ENCODE measurements around the gene HLCS. TPM values are rescaled to one million over a fixed set of nuclear protein-coding genes. Genes with fewer than 3 reads are reported as not detected.

The HLCS gene
- total RNA-seq, 1 experiment from 2014 or later = 12.7 TPM

DNA sequence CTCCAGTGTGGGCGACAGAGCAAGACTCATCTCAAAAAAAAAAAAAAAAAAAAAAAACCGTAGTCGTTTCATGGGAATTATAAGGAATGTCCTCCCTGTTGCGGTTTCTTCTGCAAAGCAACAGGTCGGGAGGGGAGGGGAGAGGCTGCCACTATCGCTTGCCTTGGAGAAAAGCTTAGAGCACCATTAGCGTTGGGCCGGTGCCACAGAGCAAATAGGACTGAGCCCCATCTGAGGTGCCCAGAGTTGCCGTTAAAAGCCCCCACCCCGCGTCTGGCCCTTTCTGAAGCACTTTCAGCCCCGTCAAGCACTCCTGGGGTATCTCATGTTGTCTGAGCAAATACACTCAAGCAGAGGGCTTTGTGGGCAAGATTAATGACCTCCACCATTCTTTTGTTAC is 42.3 kb upstream of the HLCS start:
- H3K4me2 ChIP-seq (ENCODE audit: insufficient read depth, insufficient read length, low read length) = no peak overlapping the region
- H3K4me1 ChIP-seq (ENCODE audit: insufficient read depth, low read length) = no peaks in the 10 kb centered on the region
- H3K27me3 ChIP-seq (ENCODE audit: insufficient read depth, low read length) = peaks cover 8% of the 10 kb centered on the region; the same call in 1 of the 2 replicates
- H3K9me3 ChIP-seq (ENCODE audit: control insufficient read depth, low read depth, low read length) = no peaks in the 10 kb centered on the region
- H3K79me2 ChIP-seq (ENCODE audit: insufficient read depth, low read length) = no peaks in the 10 kb centered on the region
- no peak overlapping the region for H2BK15ac ChIP-seq (ENCODE audit: low read depth, low read length)
- H2BK120ac ChIP-seq (ENCODE audit: low read depth, low read length, poor library complexity, severe bottlenecking) = no peak overlapping the region
- no peak overlapping the region for H4K5ac ChIP-seq (ENCODE audit: insufficient read length, low read depth, low read length)
- H3K23me2 ChIP-seq (ENCODE audit: insufficient read length, low read depth, low read length, poor library complexity, severe bottlenecking) = peaks cover 12% of the 10 kb centered on the region
- H2BK5ac ChIP-seq (ENCODE audit: insufficient read length, low read length) = no peak overlapping the region
- H3K23ac ChIP-seq (ENCODE audit: insufficient read length, low read depth, low read length) = no peak overlapping the region
- no peak overlapping the region for H3K4ac ChIP-seq (ENCODE audit: low read depth, low read length)
- no peak overlapping the region for H3K14ac ChIP-seq (ENCODE audit: insufficient read depth, low read length)
- no peak overlapping the region for H3K9ac ChIP-seq (ENCODE audit: extremely low read depth, insufficient read length, low read length)
- no peak overlapping the region for H2AK5ac ChIP-seq (ENCODE audit: insufficient read length, low read length)
- TF ChIP-seq, protein P1, sequence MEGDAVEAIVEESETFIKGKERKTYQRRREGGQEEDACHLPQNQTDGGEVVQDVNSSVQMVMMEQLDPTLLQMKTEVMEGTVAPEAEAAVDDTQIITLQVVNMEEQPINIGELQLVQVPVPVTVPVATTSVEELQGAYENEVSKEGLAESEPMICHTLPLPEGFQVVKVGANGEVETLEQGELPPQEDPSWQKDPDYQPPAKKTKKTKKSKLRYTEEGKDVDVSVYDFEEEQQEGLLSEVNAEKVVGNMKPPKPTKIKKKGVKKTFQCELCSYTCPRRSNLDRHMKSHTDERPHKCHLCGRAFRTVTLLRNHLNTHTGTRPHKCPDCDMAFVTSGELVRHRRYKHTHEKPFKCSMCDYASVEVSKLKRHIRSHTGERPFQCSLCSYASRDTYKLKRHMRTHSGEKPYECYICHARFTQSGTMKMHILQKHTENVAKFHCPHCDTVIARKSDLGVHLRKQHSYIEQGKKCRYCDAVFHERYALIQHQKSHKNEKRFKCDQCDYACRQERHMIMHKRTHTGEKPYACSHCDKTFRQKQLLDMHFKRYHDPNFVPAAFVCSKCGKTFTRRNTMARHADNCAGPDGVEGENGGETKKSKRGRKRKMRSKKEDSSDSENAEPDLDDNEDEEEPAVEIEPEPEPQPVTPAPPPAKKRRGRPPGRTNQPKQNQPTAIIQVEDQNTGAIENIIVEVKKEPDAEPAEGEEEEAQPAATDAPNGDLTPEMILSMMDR (conservative IDR thresholded peaks at IDR 0.05) = no peak
- H4K8ac ChIP-seq (replicated peaks; ENCODE audit: insufficient read length, low read depth, low read length) = no peak overlapping the region
- H3K18ac ChIP-seq (ENCODE audit: insufficient read length, low read depth, low read length) = no peak overlapping the region
- no peak overlapping the region for H2BK20ac ChIP-seq (ENCODE audit: low read depth, low read length, poor library complexity, severe bottlenecking)
- H3K4me3 Mint-ChIP-seq = no peak overlapping the region
- no peaks in the 10 kb centered on the region for H3K36me3 Mint-ChIP-seq (ENCODE audit: insufficient read depth in 1 of 3, low read depth in 3 of 3)
- no peak overlapping the region for H3K56ac ChIP-seq (ENCODE audit: insufficient read length, low read depth, low read length)
- no peak overlapping the region for H4K91ac ChIP-seq (ENCODE audit: insufficient read length, low read depth, low read length)
- no peak overlapping the region for H3T11ph ChIP-seq (ENCODE audit: low read length)
- no peaks in the 10 kb centered on the region for H4K20me1 ChIP-seq (ENCODE audit: control insufficient read depth, insufficient read depth, insufficient read length)
- peaks cover 60% of the 10 kb centered on the region for H3K27me3 Mint-ChIP-seq (ENCODE audit: low read depth)
- H3K27ac Mint-ChIP-seq = no peak overlapping the region
- H3K4me1 Mint-ChIP-seq = peaks cover 8 to 11% of the 10 kb centered on the region in 2 experiments
- H3K9me3 Mint-ChIP-seq = no peaks in the 10 kb centered on the region
- no peaks in the 10 kb centered on the region for H3K79me1 ChIP-seq (ENCODE audit: insufficient read depth, low read depth, low read length, poor library complexity, severe bottlenecking)
- H2BK12ac ChIP-seq (ENCODE audit: insufficient read length, low read depth, low read length) = no peak overlapping the region
- no peak overlapping the region for H2AFZ ChIP-seq (ENCODE audit: low read length)
- no CpG with 5 or more reads among the region's 12 CpGs for WGBS (ENCODE audit: extremely low coverage, insufficient read length, low lambda C conversion rate)
- H3K27ac ChIP-seq (ENCODE audit: insufficient read length, low read depth, low read length) = no peak overlapping the region
- DNase-seq = no peak

Measured in H9 (cell line).